Activated CD4-positive, alpha-beta T cell treated with anti-CD3 and anti-CD28 coated beads, Interleukin-2, amount 10 ng/mL, durations not matched to agents 7 days and 5 days (primary cell): Measurements from ENCODE around the gene PCDHA9. TPM values are rescaled to one million over a fixed set of nuclear protein-coding genes. Genes with fewer than 3 reads are reported as not detected.
"Not testable (repeated sequence)": the region's sequence is repeated elsewhere in the genome, so short reads cannot be mapped to it uniquely, and the experiment has no call there.

Source experiments
- CTCF ChIA-PET: fragments of 350-600 bp; sonication (Branson Sonifier 250); formaldehyde crosslinking; loops from one replicate; lab custom pipeline; 2021; ENCODE audit warnings: antibody characterized with exemption; lab: Charles Lee
- POLR2A ChIA-PET: fragments of 350-600 bp; sonication (Branson Sonifier 250); formaldehyde crosslinking; loops from one replicate; lab custom pipeline; 2021; ENCODE audit warnings: antibody characterized with exemption; lab: Charles Lee
- DNase-seq: peaks from one replicate; pipeline ENCODE4 v3.0.0-alpha.2; 2020
- H3K27ac Mint-ChIP-seq: one replicate; pipeline ENCODE4 v1.8.0; 2021; ENCODE audit warnings: mild to moderate bottlenecking, moderate library complexity, mixed read lengths
- H3K27me3 Mint-ChIP-seq: one replicate; pipeline ENCODE4 v1.8.0; 2021; ENCODE audit warnings: mixed read lengths
- H3K36me3 Mint-ChIP-seq: one replicate; pipeline ENCODE4 v1.8.0; 2021; ENCODE audit warnings: low read depth, mixed read lengths
- H3K4me1 Mint-ChIP-seq: one replicate; pipeline ENCODE4 v1.8.0; 2021; ENCODE audit warnings: mixed read lengths
- H3K4me3 Mint-ChIP-seq: one replicate; pipeline ENCODE4 v1.8.0; 2021; ENCODE audit warnings: mild to moderate bottlenecking, moderate library complexity, mixed read lengths
- H3K9me3 Mint-ChIP-seq: one replicate; pipeline ENCODE4 v1.8.0; 2021; ENCODE audit warnings: mixed read lengths
- total RNA-seq, 2 experiments: library from RNA; stranded (reverse); gene quantifications; one replicate each; pipeline ENCODE4 v1.2.3, GENCODE V29; 2021

Gene PCDHA9
- total RNA-seq, 2 experiments from 2014 or later, result not detected

DNA sequence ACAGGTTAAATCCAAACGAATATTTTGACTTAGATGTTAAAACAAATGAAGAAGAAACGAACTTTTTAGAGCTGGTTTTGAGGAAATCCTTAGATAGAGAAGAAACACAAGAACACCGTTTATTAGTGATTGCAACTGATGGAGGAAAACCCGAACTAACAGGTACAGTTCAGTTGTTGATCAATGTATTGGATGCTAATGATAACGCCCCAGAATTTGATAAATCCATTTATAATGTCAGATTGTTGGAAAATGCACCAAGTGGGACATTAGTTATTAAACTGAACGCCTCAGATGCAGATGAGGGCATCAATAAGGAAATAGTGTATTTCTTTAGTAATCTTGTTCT, 25.9 kb upstream of the PCDHA9 start:
- Mint-ChIP-seq H3K4me3 (no peak overlapping the region), H3K9me3 (peaks cover 13% of the 10 kb centered on the region), H3K4me1 (no peaks in the 10 kb centered on the region), H3K27ac (no peak overlapping the region), H3K27me3 (peaks cover 2% of the 10 kb centered on the region), H3K36me3 (no peaks in the 10 kb centered on the region)
- no peak for DNase-seq
- ChIA-PET POLR2A (no interaction called here), CTCF (no interaction called here)

GRCh38 chr5:140822969-140823368, 25.2 kb upstream of the PCDHA9 start:
- H3K27me3 Mint-ChIP-seq, DNase-seq, POLR2A ChIA-PET, H3K36me3 Mint-ChIP-seq, H3K4me1 Mint-ChIP-seq, H3K4me3 Mint-ChIP-seq, CTCF ChIA-PET, H3K27ac Mint-ChIP-seq: not testable (repeated sequence)
- H3K9me3 Mint-ChIP-seq, result peaks cover 13% of the 10 kb centered on the region

GRCh38 chr5:140823475-140823874, 24.7 kb upstream of the PCDHA9 start:
- H3K4me1 Mint-ChIP-seq, result no peaks in the 10 kb centered on the region
- H3K27me3 Mint-ChIP-seq, result peaks cover 2% of the 10 kb centered on the region
- no peaks in the 10 kb centered on the region for H3K36me3 Mint-ChIP-seq
- H3K4me3 Mint-ChIP-seq, result no peak overlapping the region
- POLR2A ChIA-PET, result no interaction called here
- CTCF ChIA-PET, result no interaction called here
- peaks cover 15% of the 10 kb centered on the region for H3K9me3 Mint-ChIP-seq
- DNase-seq, result no peak
- no peak overlapping the region for H3K27ac Mint-ChIP-seq

DNA sequence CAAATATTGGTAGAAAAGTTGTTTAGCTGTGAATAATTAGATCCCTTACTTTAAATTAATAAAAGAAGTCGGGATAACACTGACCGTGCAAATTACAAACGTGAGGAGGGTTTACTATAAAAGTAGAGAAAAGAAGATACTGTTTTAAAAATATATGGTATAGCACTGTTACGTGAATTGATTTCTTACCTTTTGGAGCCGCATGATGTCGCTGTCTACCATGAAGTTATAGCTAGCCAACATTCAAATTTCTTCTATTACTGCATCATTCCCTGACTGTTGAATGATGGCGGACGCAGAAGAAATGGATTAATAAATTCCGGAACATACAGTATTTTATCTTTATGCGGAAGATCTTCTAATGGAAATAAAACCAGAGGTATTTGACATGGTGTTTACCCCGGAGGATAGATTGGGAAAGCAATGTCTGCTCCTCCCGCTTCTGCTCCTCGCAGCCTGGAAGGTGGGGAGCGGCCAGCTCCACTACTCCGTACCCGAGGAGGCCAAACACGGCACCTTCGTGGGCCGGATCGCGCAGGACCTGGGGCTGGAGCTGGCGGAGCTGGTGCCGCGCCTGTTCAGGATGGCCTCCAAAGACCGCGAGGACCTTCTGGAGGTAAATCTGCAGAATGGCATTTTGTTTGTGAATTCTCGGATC, 20.3 kb upstream of the PCDHA9 start, which contains the start of gene PCDHA6:
Gene PCDHA6, plus strand, starts transcription at position 257 of the 658 bp plus-strand sequence. Its CDS starts 132 bp downstream, at position 389.
- Mint-ChIP-seq H3K4me3 (no peak within 1 kb of the TSS), H3K9me3 (peaks cover 15% of the 10 kb centered on the region), H3K27me3 (peaks cover 2% of the 10 kb centered on the region), H3K27ac (no peak within 1 kb of the TSS), H3K36me3 (no peaks in the 10 kb centered on the region), H3K4me1 (no peaks in the 10 kb centered on the region)
- ChIA-PET POLR2A (no interaction called here), CTCF (interaction anchor here (1.5 kb wide), 1 partner anchor 14 kb away, joined by 4 read pairs; no protein-coding TSS in a partner anchor)
- no peak for DNase-seq

DNA sequence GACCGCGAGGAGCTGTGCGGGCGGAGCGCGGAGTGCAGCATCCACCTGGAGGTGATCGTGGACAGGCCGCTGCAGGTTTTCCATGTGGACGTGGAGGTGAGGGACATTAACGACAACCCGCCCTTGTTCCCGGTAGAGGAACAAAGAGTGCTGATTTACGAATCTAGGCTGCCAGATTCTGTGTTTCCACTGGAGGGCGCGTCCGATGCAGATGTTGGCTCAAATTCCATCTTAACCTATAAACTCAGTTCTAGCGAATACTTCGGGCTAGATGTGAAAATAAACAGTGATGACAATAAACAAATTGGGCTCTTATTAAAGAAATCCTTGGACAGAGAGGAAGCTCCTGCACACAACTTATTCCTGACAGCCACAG, 19.8 kb upstream of the PCDHA9 start:
- H3K36me3 Mint-ChIP-seq, result no peaks in the 10 kb centered on the region
- CTCF ChIA-PET, result interaction anchor here (1.5 kb wide), 1 partner anchor 13 kb away, joined by 4 read pairs; no protein-coding TSS in a partner anchor
- peaks cover 14% of the 10 kb centered on the region for H3K9me3 Mint-ChIP-seq
- POLR2A ChIA-PET, result no interaction called here
- peaks cover 2% of the 10 kb centered on the region for H3K27me3 Mint-ChIP-seq
- H3K27ac Mint-ChIP-seq, result no peak overlapping the region
- H3K4me1 Mint-ChIP-seq, result no peaks in the 10 kb centered on the region
- H3K4me3 Mint-ChIP-seq, result no peak overlapping the region
- no peak for DNase-seq

DNA sequence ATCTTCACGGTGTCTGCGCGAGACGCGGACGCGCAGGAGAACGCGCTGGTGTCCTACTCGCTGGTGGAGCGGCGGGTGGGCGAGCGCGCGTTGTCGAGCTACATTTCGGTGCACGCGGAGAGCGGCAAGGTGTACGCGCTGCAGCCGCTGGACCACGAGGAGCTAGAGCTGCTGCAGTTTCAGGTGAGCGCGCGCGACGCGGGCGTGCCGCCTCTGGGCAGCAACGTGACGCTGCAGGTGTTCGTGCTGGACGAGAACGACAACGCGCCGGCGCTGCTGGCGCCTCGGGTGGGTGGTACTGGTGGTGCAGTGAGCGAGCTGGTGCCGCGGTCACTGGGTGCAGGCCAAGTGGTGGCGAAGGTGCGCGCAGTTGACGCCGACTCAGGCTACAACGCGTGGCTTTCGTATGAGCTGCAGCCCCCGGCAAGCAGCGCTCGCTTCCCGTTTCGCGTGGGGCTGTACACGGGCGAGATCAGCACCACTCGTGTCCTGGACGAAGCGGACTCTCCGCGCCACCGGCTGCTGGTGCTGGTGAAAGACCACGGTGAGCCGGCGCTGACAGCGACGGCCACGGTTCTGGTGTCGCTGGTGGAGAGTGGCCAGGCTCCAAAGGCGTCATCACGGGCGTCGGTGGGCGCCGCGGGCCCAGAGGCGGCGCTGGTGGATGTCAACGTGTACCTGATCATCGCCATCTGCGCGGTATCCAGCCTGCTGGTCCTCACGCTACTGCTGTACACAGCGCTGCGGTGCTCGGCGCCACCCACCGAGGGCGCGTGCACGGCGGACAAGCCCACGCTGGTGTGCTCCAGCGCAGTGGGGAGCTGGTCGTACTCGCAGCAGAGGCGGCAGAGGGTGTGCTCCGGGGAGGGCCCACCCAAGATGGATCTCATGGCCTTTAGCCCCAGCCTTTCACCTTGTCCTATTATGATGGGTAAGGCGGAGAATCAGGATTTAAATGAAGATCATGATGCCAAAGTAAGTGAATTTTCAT, 18.4 kb upstream of the PCDHA9 start:
- H3K27me3 Mint-ChIP-seq, H3K4me3 Mint-ChIP-seq, H3K36me3 Mint-ChIP-seq, H3K4me1 Mint-ChIP-seq, H3K27ac Mint-ChIP-seq, DNase-seq, POLR2A ChIA-PET: not testable (repeated sequence)
- H3K9me3 Mint-ChIP-seq, result peaks cover 16% of the 10 kb centered on the region
- CTCF ChIA-PET, result interaction anchor here (1.5 kb wide), 1 partner anchor 12 kb away, joined by 4 read pairs; no protein-coding TSS in a partner anchor

- no peak within 1 kb of the TSS for H3K4me3 Mint-ChIP-seq
- DNase-seq, result no peak
- peaks cover 2% of the 10 kb centered on the region for H3K27me3 Mint-ChIP-seq
- H3K36me3 Mint-ChIP-seq, result no peaks in the 10 kb centered on the region
- CTCF ChIA-PET, result no interaction called here
- peaks cover 6% of the 10 kb centered on the region for H3K9me3 Mint-ChIP-seq
- H3K4me1 Mint-ChIP-seq, result no peaks in the 10 kb centered on the region
- POLR2A ChIA-PET, result no interaction called here
- H3K27ac Mint-ChIP-seq, result no peak within 1 kb of the TSS
Observed at GRCh38 chr5:140833993-140834392, 14.2 kb upstream of the PCDHA9 start, which contains the start of gene PCDHA7. Gene PCDHA7, plus strand, starts transcription at chr5:140834269. Its CDS starts 115 bp downstream, at chr5:140834384.

GRCh38 chr5:140834439-140835008, 13.7 kb upstream of the PCDHA9 start:
- H3K36me3 Mint-ChIP-seq, H3K4me3 Mint-ChIP-seq, H3K9me3 Mint-ChIP-seq, DNase-seq, POLR2A ChIA-PET, H3K27ac Mint-ChIP-seq, CTCF ChIA-PET, H3K4me1 Mint-ChIP-seq, H3K27me3 Mint-ChIP-seq: not testable (repeated sequence)

DNA sequence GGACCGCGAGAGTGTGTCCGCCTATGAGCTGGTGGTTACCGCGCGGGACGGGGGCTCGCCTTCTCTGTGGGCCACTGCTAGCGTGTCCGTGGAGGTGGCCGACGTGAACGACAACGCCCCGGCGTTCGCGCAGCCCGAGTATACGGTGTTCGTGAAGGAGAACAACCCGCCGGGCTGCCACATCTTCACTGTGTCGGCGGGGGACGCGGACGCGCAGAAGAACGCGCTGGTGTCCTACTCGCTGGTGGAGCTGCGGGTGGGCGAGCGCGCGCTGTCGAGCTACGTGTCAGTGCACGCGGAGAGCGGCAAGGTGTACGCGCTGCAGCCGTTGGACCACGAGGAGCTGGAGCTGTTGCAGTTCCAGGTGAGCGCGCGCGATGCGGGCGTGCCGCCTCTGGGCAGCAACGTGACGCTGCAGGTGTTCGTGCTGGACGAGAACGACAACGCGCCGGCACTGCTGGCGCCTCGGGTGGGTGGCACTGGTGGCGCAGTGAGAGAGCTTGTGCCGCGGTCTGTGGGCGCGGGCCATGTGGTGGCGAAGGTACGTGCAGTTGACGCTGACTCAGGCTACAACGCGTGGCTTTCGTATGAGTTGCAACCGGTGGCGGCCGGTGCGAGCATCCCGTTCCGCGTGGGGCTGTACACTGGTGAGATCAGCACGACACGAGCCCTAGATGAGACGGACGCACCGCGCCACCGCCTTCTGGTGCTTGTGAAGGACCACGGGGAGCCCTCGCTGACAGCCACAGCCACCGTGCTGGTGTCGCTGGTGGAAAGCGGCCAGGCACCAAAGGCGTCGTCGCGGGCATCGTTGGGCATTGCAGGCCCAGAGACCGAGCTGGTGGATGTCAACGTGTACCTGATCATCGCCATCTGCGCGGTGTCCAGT, 12.3 kb upstream of the PCDHA9 start:
- H3K4me1 Mint-ChIP-seq, result no peaks in the 10 kb centered on the region
- H3K9me3 Mint-ChIP-seq, result peaks cover 13% of the 10 kb centered on the region
- CTCF ChIA-PET, result no interaction called here
- H3K27me3 Mint-ChIP-seq, result peaks cover 2% of the 10 kb centered on the region
- POLR2A ChIA-PET, result no interaction called here
- no peaks in the 10 kb centered on the region for H3K36me3 Mint-ChIP-seq
- DNase-seq, result no peak
- no peak overlapping the region for H3K27ac Mint-ChIP-seq
- no peak overlapping the region for H3K4me3 Mint-ChIP-seq

DNA sequence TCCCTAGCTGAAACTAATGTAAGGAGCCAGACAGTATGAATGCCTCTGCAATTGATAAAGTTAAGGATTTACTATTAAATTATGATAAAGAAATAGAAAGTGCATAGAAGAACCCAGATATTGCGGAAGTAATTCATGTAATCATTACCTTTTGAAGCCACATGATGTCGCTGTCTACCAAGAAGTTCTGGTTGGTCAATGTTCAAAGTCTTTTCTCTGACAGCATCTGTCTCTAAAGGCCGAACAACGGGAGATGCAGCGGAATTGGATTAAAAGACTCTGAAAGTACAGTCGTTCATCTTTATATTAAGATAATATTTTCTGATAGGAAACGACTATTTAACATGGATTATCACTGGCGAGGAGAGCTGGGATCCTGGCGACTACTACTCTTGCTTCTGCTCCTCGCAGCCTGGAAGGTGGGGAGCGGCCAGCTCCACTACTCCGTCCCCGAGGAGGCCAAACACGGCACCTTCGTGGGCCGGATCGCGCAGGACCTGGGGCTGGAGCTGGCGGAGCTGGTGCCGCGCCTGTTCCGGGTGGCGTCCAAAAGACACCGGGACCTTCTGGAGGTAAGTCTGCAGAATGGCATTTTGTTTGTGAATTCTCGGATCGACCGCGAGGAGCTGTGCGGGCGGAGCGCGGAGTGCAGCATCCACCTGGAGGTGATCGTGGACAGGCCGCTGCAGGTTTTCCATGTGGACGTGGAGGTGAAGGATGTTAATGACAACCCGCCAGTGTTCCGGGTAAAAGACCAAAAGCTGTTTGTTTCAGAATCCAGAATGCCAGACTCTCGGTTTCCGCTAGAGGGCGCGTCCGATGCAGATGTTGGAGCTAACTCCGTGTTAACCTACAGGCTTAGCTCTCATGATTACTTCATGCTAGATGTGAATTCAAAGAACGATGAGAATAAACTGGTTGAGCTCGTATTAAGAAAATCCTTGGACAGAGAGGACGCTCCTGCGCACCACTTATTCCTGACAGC, 6.9 kb upstream of the PCDHA9 start, which contains the start of gene PCDHA8:
Gene PCDHA8, plus strand, starts transcription at position 210 of the 985 bp plus-strand sequence. Its CDS starts 135 bp downstream, at position 345.
- Mint-ChIP-seq H3K4me3 (peak within 1 kb of the TSS; percentile 22), H3K27me3 (no peaks in the 10 kb centered on the region), H3K9me3 (peaks cover 18% of the 10 kb centered on the region), H3K36me3 (no peaks in the 10 kb centered on the region), H3K4me1 (no peaks in the 10 kb centered on the region), H3K27ac (no peak within 1 kb of the TSS)
- ChIA-PET CTCF (interaction anchor here (1.0 to 1.1 kb wide), 4 partner anchors 12 to 556 kb away, joined by 3 to 4 read pairs (median 3); partner anchors contain the start of gene PCDHGB5), POLR2A (no interaction called here)
- DNase-seq, result no peak
